Gastroesophageal sphincter (tissue), 4 donors: ENCODE results near the gene ADGRF3. TPM values are rescaled to one million over a fixed set of nuclear protein-coding genes. Genes with fewer than 3 reads are reported as not detected.
"Not testable (repeated sequence)": the region's sequence is repeated elsewhere in the genome, so short reads cannot be mapped to it uniquely, and the experiment has no call there.

Experiments
- ATAC-seq: fragments of 150-250 bp; one replicate; pipeline ENCODE4 v1.9.1; 2016; ENCODE audit warnings: mild to moderate bottlenecking, moderate library complexity
- H3K27ac ChIP-seq, 4 donors: fragments of 200-600 bp; sonication (generic) in 3 of 4; 1 replicate in 3 of 4; 2 replicates in 1 of 4; pipeline ENCODE4 v1.5.1; 2016 to 2019
- H3K27me3 ChIP-seq: fragments of 200-600 bp; sonication (generic); one replicate; pipeline ENCODE4 v1.5.1; 2019
- H3K36me3 ChIP-seq, 2 donors: fragments of 200-600 bp; sonication (generic); one replicate each; pipeline ENCODE4 v1.5.1; 2019; ENCODE audit warnings: control low read depth in 1 of 2
- H3K4me1 ChIP-seq, 3 donors: fragments of 200-600 bp; sonication (generic); 1 replicate in 2 of 3; 2 replicates in 1 of 3; pipeline ENCODE4 v1.5.1; 2016 to 2019; ENCODE audit warnings: control low read depth in 2 of 3
- H3K4me3 ChIP-seq, 2 donors: fragments of 200-600 bp; sonication (generic); one replicate each; pipeline ENCODE4 v1.5.1; 2019; ENCODE audit warnings: mild to moderate bottlenecking in 1 of 2, moderate library complexity in 1 of 2
- H3K9me3 ChIP-seq, 3 donors: fragments of 200-600 bp; sonication (generic); one replicate each; pipeline ENCODE4 v1.5.1; 2017 to 2019; ENCODE audit warnings: control low read depth in 2 of 3
- CTCF ChIP-seq, 4 experiments: fragments of 200-600 bp in 2 of 4; fragments of 450-650 bp in 2 of 4; sonication (generic) in 1 of 4; IDR thresholded peaks; one replicate each; pipeline ENCODE4 v1.5.1; 2017 to 2019; ENCODE audit warnings: antibody characterized with exemption in 4 of 4, mild to moderate bottlenecking in 2 of 4, moderate library complexity in 2 of 4
- EP300 ChIP-seq: sonication (generic); formaldehyde crosslinking; IDR thresholded peaks from one replicate; pipeline ENCODE4 v1.6.1; 2017; ENCODE audit warnings: antibody characterized with exemption, mild to moderate bottlenecking
- POLR2A ChIP-seq, 2 donors: fragments of 450-650 bp; IDR thresholded peaks; one replicate each; pipeline ENCODE4 v1.6.1; 2017; ENCODE audit warnings: antibody characterized with exemption in 2 of 2, mild to moderate bottlenecking in 2 of 2, moderate library complexity in 1 of 2
- POLR2AphosphoS5 ChIP-seq: sonication (generic); formaldehyde crosslinking; IDR thresholded peaks from one replicate; pipeline ENCODE4 v1.6.1; 2017; ENCODE audit warnings: antibody characterized with exemption
- WGBS, 2 donors: methylation state at CpG; one replicate each; pipeline ENCODE4 v1.1.5; 2018; ENCODE audit warnings: low coverage in 1 of 2; 5-methylcytosine and 5-hydroxymethylcytosine counted together
- total RNA-seq, 4 donors: library from RNA; depleted of rRNA; stranded (reverse); fragments of >200 nt; gene quantifications; one replicate each; pipeline ENCODE4 v1.1.0, GENCODE V29; 2016

Gene ADGRF3
- total RNA-seq, 4 donors from 2014 or later: not detected

- H3K4me3 ChIP-seq: no peak overlapping the region
- 88 to 93% methylated on average over 3 to 4 of the region's 4 CpGs for WGBS, 2 donors
- H3K27ac ChIP-seq: no peak overlapping the region
- H3K4me1 ChIP-seq: peaks cover under 1 to 14% (median 3%) of the 10 kb centered on the region in 3 donors
- H3K36me3 ChIP-seq: peaks cover 0 to 74% of the 10 kb centered on the region in 2 donors
- no peak for ATAC-seq
- TF ChIP-seq EP300 (no peak), POLR2A (IDR thresholded peaks at IDR 0.05) (no peak), CTCF (IDR thresholded peaks at IDR 0.05) (no peak), POLR2AphosphoS5 (no peak)
- H3K9me3 ChIP-seq: no peaks in the 10 kb centered on the region
- no peaks in the 10 kb centered on the region for H3K27me3 ChIP-seq
Measured at GRCh38 chr2:26268213-26268612, 78.4 kb downstream of the ADGRF3 start.

- not testable (repeated sequence) for H3K27me3 ChIP-seq, H3K27ac ChIP-seq, H3K9me3 ChIP-seq, ATAC-seq, H3K4me3 ChIP-seq
- Histone ChIP-seq H3K4me1 (peaks cover 0 to 24% (median 3%) of the 10 kb centered on the region in 3 donors), H3K36me3 (peaks cover 0 to 76% of the 10 kb centered on the region in 2 donors)
- WGBS, 2 donors: 91% methylated on average over 4 of the region's 8 CpGs; no CpG with 5 or more reads in 1 of the 2 donors
Measured at GRCh38 chr2:26258836-26259235, 87.8 kb downstream of the ADGRF3 start.

Other genes starting within 250 kb of the ADGRF3 start
- 1 to 10 TPM; 1.8 to 5.5 (median 3.3) TPM for gene GAREM2, start 173.7 kb downstream of the ADGRF3 start, total RNA-seq
- 100 to 1,000 TPM; 154 to 277 (median 186) TPM for gene HADHA, start 102.2 kb downstream of the ADGRF3 start, total RNA-seq
- 100 to 1,000 TPM; 127 to 358 (median 218) TPM for gene HADHB, start 101.8 kb downstream of the ADGRF3 start, total RNA-seq
- 10 to 100 TPM in 1 of 4 donors, 1 to 10 TPM in 3; 7.0 to 10.9 (median 8.7) TPM for gene SELENOI, start 646 bp downstream of the ADGRF3 start, total RNA-seq
- gene DRC1, start 55.1 kb upstream of the ADGRF3 start, total RNA-seq: 1 to 10 TPM in 1 of 4 donors, under 1 TPM in 2, not detected in 1; 0.27 to 2.3 (median 0.54) TPM
- under 1 TPM in 2 of 4 donors, not detected in 2; under 0.01 to 0.35 TPM for gene OTOF, start 131.3 kb upstream of the ADGRF3 start, total RNA-seq